DMS153 (cell line): ENCODE results near the gene PBXIP1.

Experiments used
- DNase-seq: peaks from one replicate; lab custom pipeline; 2025; lab: John Stamatoyannopoulos, UW

The PBXIP1 gene

GRCh38 chr1:154972517-154973343 lies 16.8 kb upstream of the PBXIP1 start:
- peak; percentile 34 for DNase-seq

GRCh38 chr1:154972213-154972516 lies 16.3 kb upstream of the PBXIP1 start:
- DNase-seq = no peak

GRCh38 chr1:154971341-154971998 lies 15.6 kb upstream of the PBXIP1 start:
- no peak for DNase-seq

- no peak for DNase-seq
Observed at GRCh38 chr1:154970631-154971340, 14.9 kb upstream of the PBXIP1 start, which contains the start of gene SHC1. SHC1 (minus strand) TSS chr1:154970747; CDS start chr1:154970526, 221 bp downstream.

GRCh38 chr1:154969860-154970452 lies 14.1 kb upstream of the PBXIP1 start:
- no peak for DNase-seq

GRCh38 chr1:154969246-154969645 lies 13.3 kb upstream of the PBXIP1 start:
- no peak for DNase-seq

GRCh38 chr1:154968731-154969130 lies 12.8 kb upstream of the PBXIP1 start:
- no peak for DNase-seq

- DNase-seq = no peak
Observed at GRCh38 chr1:154967331-154967950, 11.5 kb upstream of the PBXIP1 start.

GRCh38 chr1:154966111-154966510 lies 10.2 kb upstream of the PBXIP1 start:
- DNase-seq = no peak

GRCh38 chr1:154964359-154964758 lies 8.5 kb upstream of the PBXIP1 start:
- no peak for DNase-seq

GRCh38 chr1:154963643-154964042 lies 7.7 kb upstream of the PBXIP1 start:
- DNase-seq = no peak

GRCh38 chr1:154962795-154963330 lies 7.0 kb upstream of the PBXIP1 start:
- no peak for DNase-seq

- DNase-seq = no peak
Observed at GRCh38 chr1:154962156-154962749, 6.4 kb upstream of the PBXIP1 start.

GRCh38 chr1:154961207-154962155 lies 5.6 kb upstream of the PBXIP1 start, which contains the start of gene PYGO2:
PYGO2 (minus strand) TSS chr1:154961782; CDS start chr1:154961576, 206 bp downstream.
- DNase-seq = peak; percentile 57

GRCh38 chr1:154960446-154961136 lies 4.7 kb upstream of the PBXIP1 start:
- DNase-seq = no peak

- DNase-seq = no peak
Observed at GRCh38 chr1:154959426-154959780, 3.5 kb upstream of the PBXIP1 start.

- DNase-seq = no peak
Observed at GRCh38 chr1:154958681-154959425, 3.0 kb upstream of the PBXIP1 start.

- no peak for DNase-seq
Observed at GRCh38 chr1:154958036-154958435, 2.1 kb upstream of the PBXIP1 start.
